Mesendoderm (in vitro differentiated cells): ENCODE results near the gene EGFLAM. TPM values are rescaled to one million over a fixed set of nuclear protein-coding genes. Genes with fewer than 3 reads are reported as not detected.

Experiments used
- DNase-seq: peaks from one replicate; pipeline ENCODE4 v3.0.0; 2013
- H2AK5ac ChIP-seq: 2 replicates; pipeline ENCODE4 v1.6.1; 2013; ENCODE audit warnings: low read length, inconsistent platforms
- H2BK120ac ChIP-seq: 2 replicates; pipeline ENCODE4 v1.6.1; 2013; ENCODE audit warnings: low read depth, mild to moderate bottlenecking, low read length, moderate library complexity, mixed read lengths
- H2BK15ac ChIP-seq: replicated peaks from 2 replicates; pipeline ENCODE4 v1.6.1; 2013; ENCODE audit warnings: low read depth, mild to moderate bottlenecking, moderate library complexity
- H2BK5ac ChIP-seq: 2 replicates; pipeline ENCODE4 v1.6.1; 2013; ENCODE audit warnings: low read length, inconsistent platforms
- H3K18ac ChIP-seq: 2 replicates; pipeline ENCODE4 v1.6.1; 2013; ENCODE audit warnings: mild to moderate bottlenecking, low read length, mixed read lengths
- H3K23ac ChIP-seq: one replicate; pipeline ENCODE4 v1.6.1; 2013; ENCODE audit warnings: low read length
- H3K27ac ChIP-seq: 2 replicates; pipeline ENCODE4 v1.5.1; 2013; ENCODE audit warnings: low read depth, mild to moderate bottlenecking, inconsistent platforms, low read length, moderate library complexity
- H3K27me3 ChIP-seq: 2 replicates; pipeline ENCODE4 v1.6.1; 2013; ENCODE audit warnings: low read length, control low read depth, mild to moderate bottlenecking, inconsistent platforms; ENCODE audit not compliant: insufficient read depth, poor library complexity
- H3K36me3 ChIP-seq: 2 replicates; pipeline ENCODE4 v1.6.1; 2013; ENCODE audit warnings: low read length, inconsistent platforms; ENCODE audit not compliant: control insufficient read depth, insufficient read depth
- H3K4ac ChIP-seq: one replicate; pipeline ENCODE4 v1.6.1; 2013; ENCODE audit warnings: low read depth, mild to moderate bottlenecking, low read length, moderate library complexity
- H3K4me1 ChIP-seq: 2 replicates; pipeline ENCODE4 v1.6.1; 2013; ENCODE audit warnings: low read depth, low read length, inconsistent platforms; ENCODE audit not compliant: control insufficient read depth
- H3K4me2 ChIP-seq: 2 replicates; pipeline ENCODE4 v1.6.1; 2013; ENCODE audit warnings: low read length
- H3K4me3 ChIP-seq: 2 replicates; pipeline ENCODE4 v1.5.1; 2013; ENCODE audit warnings: mild to moderate bottlenecking, low read length
- H3K56ac ChIP-seq: one replicate; pipeline ENCODE4 v1.6.1; 2013; ENCODE audit warnings: low read length
- H3K79me1 ChIP-seq: 2 replicates; pipeline ENCODE4 v1.6.1; 2013; ENCODE audit warnings: low read length, inconsistent platforms
- H3K79me2 ChIP-seq: 2 replicates; pipeline ENCODE4 v1.6.1; 2013; ENCODE audit warnings: mild to moderate bottlenecking, low read length; ENCODE audit not compliant: control insufficient read depth, insufficient read depth
- H3K9ac ChIP-seq: 2 replicates; pipeline ENCODE4 v1.6.1; 2013; ENCODE audit warnings: low read length, inconsistent platforms
- H4K5ac ChIP-seq: one replicate; pipeline ENCODE4 v1.6.1; 2013; ENCODE audit warnings: low read length
- H4K8ac ChIP-seq: one replicate; pipeline ENCODE4 v1.6.1; 2013; ENCODE audit warnings: low read depth, mild to moderate bottlenecking, control low read depth, low read length, moderate library complexity
- WGBS: extraction: QIAGEN DNeasy Blood & Tissue Kit; methylation state at CpG from one replicate; pipeline ENCODE4 v1.1.7; 2013; ENCODE audit warnings: low lambda C conversion rate, missing lambda C conversion rate; ENCODE audit not compliant: insufficient coverage; ENCODE audit errors: extremely low coverage; 5-methylcytosine and 5-hydroxymethylcytosine counted together
- polyA plus RNA-seq, 2 experiments: library from polyadenylated mRNA; stranded (reverse); fragments of 200-250 nt; gene quantifications; one replicate each; pipeline ENCODE4 v1.2.3, GENCODE V29; 2013

The EGFLAM gene
- polyA plus RNA-seq (2013, experiment 1 of 2) = 0.76 TPM
- 0.73 TPM for polyA plus RNA-seq (2013, experiment 2 of 2)

DNA sequence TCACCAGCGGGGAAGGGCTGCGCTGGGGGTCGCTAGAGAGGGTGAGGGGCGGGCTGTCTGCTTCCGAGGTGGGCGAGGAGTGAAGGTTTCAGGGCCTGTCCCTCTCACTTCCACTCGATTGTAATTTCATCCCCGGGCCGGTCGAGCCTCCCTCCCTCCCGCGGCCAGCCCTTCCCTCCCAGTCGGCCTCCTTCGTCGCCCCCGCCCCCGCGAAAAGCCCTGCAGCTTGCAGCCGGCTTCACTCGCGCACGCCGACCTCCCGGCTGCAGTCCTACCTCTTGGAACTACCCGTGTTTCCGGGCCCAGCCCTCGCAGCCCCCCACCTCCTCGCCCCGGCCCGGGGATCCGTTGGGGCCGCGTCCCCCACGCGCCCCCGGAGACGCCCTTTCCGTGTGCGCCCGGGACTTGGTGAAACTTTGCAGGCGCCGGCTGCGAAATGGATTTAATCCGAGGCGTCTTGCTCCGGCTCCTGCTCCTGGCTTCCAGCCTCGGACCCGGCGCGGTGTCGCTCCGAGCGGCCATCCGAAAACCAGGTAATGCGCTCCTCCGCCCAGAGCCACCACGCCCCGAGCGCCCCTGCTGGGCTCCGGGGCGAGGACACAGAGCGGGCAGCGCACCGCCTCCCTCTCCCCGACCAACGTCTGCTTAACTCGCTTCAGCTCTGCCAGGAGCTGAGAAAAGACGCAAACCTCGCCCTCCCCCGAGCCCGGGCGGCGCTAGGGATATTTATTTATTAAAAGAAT lies at the start of gene EGFLAM:
EGFLAM (plus strand) TSS at position 241 of the 743 bp plus-strand sequence; CDS start at position 437, 196 bp downstream.
- H4K5ac ChIP-seq = peak within 1 kb of the TSS; percentile 12
- peak within 1 kb of the TSS; percentile 73 for H2BK120ac ChIP-seq
- H2BK5ac ChIP-seq = peak within 1 kb of the TSS; percentile 33
- H3K79me2 ChIP-seq = no peaks in the 10 kb centered on the region
- no peaks in the 10 kb centered on the region for H3K79me1 ChIP-seq
- peak within 1 kb of the TSS; percentile 31 for H3K27ac ChIP-seq
- H3K4ac ChIP-seq = no peak within 1 kb of the TSS
- H3K4me1 ChIP-seq = peaks cover 8% of the 10 kb centered on the region
- peak within 1 kb of the TSS; percentile 44 for H3K18ac ChIP-seq
- H3K4me3 ChIP-seq = peak within 1 kb of the TSS; percentile 25
- peak within 1 kb of the TSS; percentile 78 for H3K56ac ChIP-seq
- H3K27me3 ChIP-seq = peaks cover 8% of the 10 kb centered on the region
- peak; percentile 88 for DNase-seq
- H3K36me3 ChIP-seq = no peaks in the 10 kb centered on the region
- peak within 1 kb of the TSS; percentile 78 for H3K4me2 ChIP-seq
- H3K9ac ChIP-seq = peak within 1 kb of the TSS; percentile 60
- H2AK5ac ChIP-seq = no peak within 1 kb of the TSS
- no peak within 1 kb of the TSS for H3K23ac ChIP-seq
- no peak within 1 kb of the TSS for H2BK15ac ChIP-seq
- WGBS = no CpG with 5 or more reads among the region's 73 CpGs
- no peak within 1 kb of the TSS for H4K8ac ChIP-seq

DNA sequence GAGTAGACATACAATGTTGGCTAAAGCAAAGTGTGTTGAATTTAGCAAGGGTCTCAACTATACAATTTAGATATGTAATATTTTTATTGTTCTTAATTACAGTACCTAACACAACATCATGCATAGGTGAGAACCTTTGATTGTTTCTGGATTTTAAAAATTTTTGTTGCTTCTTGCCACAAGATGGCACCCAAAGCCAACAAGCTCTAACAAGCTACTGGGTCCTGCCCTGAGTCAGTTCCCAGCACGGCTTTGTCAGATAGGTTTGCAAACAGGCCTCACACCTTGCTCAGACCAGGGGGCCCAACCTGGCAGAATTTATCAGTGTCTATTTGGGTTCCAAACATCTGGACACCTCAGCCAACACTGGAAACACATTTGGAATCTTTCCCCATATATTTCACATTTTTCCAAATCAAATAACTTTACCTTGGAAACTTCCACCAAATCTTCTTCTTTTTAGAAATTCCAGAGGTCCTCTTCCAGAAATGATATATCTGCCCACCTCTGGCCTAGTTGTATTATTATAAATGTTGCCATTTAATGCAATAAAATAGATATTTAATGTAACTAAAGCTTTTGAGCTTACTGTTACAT lies 49.5 kb upstream of the EGFLAM start:
- no peak overlapping the region for H3K27ac ChIP-seq
- H3K27me3 ChIP-seq = no peaks in the 10 kb centered on the region
- H3K79me2 ChIP-seq = no peaks in the 10 kb centered on the region
- H3K9ac ChIP-seq = no peak overlapping the region
- no peak overlapping the region for H2BK5ac ChIP-seq
- DNase-seq = peak; percentile 79
- no peak overlapping the region for H4K5ac ChIP-seq
- H3K79me1 ChIP-seq = no peaks in the 10 kb centered on the region
- H3K36me3 ChIP-seq = no peaks in the 10 kb centered on the region
- no peak overlapping the region for H2AK5ac ChIP-seq
- no peak overlapping the region for H3K4me3 ChIP-seq
- H4K8ac ChIP-seq = no peak overlapping the region
- no peak overlapping the region for H2BK15ac ChIP-seq
- WGBS = no CpG with 5 or more reads among the region's 1 CpG
- no peak overlapping the region for H3K18ac ChIP-seq
- H2BK120ac ChIP-seq = no peak overlapping the region
- no peaks in the 10 kb centered on the region for H3K4me1 ChIP-seq
- no peak overlapping the region for H3K4ac ChIP-seq
- H3K4me2 ChIP-seq = no peak overlapping the region
- no peak overlapping the region for H3K23ac ChIP-seq
- H3K56ac ChIP-seq = no peak overlapping the region

DNA sequence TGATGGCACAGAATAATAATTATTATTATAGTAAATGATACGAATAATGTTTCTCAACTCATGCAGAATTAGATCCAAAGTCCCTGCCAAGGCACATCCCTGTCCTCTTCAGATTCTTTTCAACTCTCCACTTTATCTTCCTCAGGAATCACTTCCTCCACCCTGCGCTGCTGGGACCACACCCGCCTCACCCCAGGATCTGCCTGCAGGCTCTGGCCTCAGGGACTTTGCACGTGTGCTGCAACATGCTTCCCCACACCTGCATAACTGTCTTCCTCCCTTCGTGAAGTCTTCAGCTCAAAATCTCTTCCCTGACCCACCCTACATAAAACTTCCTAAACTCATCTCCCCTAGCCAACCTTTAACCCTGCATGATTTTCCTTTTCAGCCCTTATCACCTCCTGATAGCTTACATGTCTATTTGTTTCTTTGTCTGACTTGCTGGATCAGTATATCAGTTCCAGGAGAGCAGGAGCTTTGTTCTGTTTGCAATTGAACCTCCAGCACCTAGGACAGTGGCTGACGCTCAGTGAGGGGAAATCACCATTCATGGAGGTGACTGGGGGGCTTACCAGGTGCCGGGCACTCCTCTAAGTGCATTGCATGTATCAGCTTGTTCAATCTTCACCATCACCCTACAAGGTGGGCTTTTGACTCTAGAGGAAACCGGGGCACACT lies 47.5 kb upstream of the EGFLAM start:
- WGBS = no CpG with 5 or more reads among the region's 8 CpGs
- no peak overlapping the region for H3K27ac ChIP-seq
- H3K79me1 ChIP-seq = no peaks in the 10 kb centered on the region
- H3K56ac ChIP-seq = no peak overlapping the region
- H3K36me3 ChIP-seq = no peaks in the 10 kb centered on the region
- H4K5ac ChIP-seq = no peak overlapping the region
- no peak overlapping the region for H2BK5ac ChIP-seq
- H3K4me1 ChIP-seq = no peaks in the 10 kb centered on the region
- no peak overlapping the region for H2AK5ac ChIP-seq
- no peak overlapping the region for H3K4me2 ChIP-seq
- H3K4ac ChIP-seq = no peak overlapping the region
- no peak overlapping the region for H2BK120ac ChIP-seq
- H2BK15ac ChIP-seq = no peak overlapping the region
- no peak overlapping the region for H3K9ac ChIP-seq
- no peaks in the 10 kb centered on the region for H3K79me2 ChIP-seq
- H3K4me3 ChIP-seq = no peak overlapping the region
- H3K18ac ChIP-seq = no peak overlapping the region
- no peak for DNase-seq
- no peaks in the 10 kb centered on the region for H3K27me3 ChIP-seq
- H4K8ac ChIP-seq = no peak overlapping the region
- no peak overlapping the region for H3K23ac ChIP-seq

DNA sequence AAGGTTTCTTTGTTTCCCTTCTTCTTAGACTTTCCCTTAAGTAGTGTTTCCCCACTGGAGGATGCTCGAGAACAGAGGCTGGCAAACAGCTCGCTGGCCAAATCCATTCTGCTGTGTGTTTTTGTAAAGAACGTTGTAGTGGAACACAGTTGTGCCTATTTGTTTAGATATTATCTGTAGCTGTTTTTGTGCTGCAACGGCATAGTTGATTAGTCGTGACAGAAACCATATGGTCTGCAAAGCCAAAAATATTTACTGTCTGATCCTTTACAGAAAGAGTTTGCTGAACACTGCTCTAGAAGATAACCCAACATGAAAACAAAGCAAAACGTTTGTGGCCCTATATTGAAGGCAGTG lies 47.0 kb upstream of the EGFLAM start:
- no peak overlapping the region for H4K5ac ChIP-seq
- no peak overlapping the region for H3K4me3 ChIP-seq
- WGBS = no CpG with 5 or more reads among the region's 6 CpGs
- H2BK120ac ChIP-seq = no peak overlapping the region
- H3K4me2 ChIP-seq = no peak overlapping the region
- H2AK5ac ChIP-seq = no peak overlapping the region
- H3K4me1 ChIP-seq = no peaks in the 10 kb centered on the region
- no peak overlapping the region for H3K23ac ChIP-seq
- H3K27me3 ChIP-seq = no peaks in the 10 kb centered on the region
- H3K79me1 ChIP-seq = no peaks in the 10 kb centered on the region
- H2BK15ac ChIP-seq = no peak overlapping the region
- DNase-seq = no peak
- no peaks in the 10 kb centered on the region for H3K36me3 ChIP-seq
- H3K56ac ChIP-seq = no peak overlapping the region
- H3K9ac ChIP-seq = no peak overlapping the region
- H3K27ac ChIP-seq = no peak overlapping the region
- no peaks in the 10 kb centered on the region for H3K79me2 ChIP-seq
- H4K8ac ChIP-seq = no peak overlapping the region
- H3K4ac ChIP-seq = no peak overlapping the region
- H2BK5ac ChIP-seq = no peak overlapping the region
- H3K18ac ChIP-seq = no peak overlapping the region

DNA sequence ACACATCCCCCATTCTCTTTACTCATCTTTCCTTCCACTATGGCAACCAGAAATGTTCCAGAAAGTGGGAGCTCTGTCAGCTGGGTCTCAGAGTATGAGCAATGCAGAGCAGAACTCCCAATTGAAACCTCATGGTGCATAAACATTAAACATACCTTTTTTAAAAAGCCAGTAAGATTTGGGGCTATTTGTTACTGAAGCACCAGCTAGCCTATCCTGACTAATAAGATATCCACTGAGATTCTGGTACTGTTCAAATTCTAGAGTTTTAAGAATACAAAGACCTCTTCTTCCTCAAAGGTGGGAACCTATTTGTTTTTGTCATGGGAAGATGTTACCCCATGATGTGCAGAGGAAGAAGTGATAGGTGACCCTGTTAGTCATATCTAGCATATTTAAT lies 46.1 kb upstream of the EGFLAM start:
- H3K4ac ChIP-seq = no peak overlapping the region

More for the DNA sequence above, 46.1 kb upstream of the EGFLAM start:
- H3K23ac ChIP-seq = no peak overlapping the region
- no peak overlapping the region for H4K5ac ChIP-seq
- no peaks in the 10 kb centered on the region for H3K36me3 ChIP-seq
- no peak overlapping the region for H2BK120ac ChIP-seq
- H3K79me2 ChIP-seq = no peaks in the 10 kb centered on the region
- H3K4me1 ChIP-seq = no peaks in the 10 kb centered on the region
- H2AK5ac ChIP-seq = no peak overlapping the region
- no peak overlapping the region for H2BK15ac ChIP-seq
- no peak overlapping the region for H3K4me3 ChIP-seq
- H3K56ac ChIP-seq = no peak overlapping the region
- no peak overlapping the region for H3K27ac ChIP-seq
- no peak overlapping the region for H2BK5ac ChIP-seq
- no peak overlapping the region for H4K8ac ChIP-seq
- no peaks in the 10 kb centered on the region for H3K79me1 ChIP-seq
- no peak for DNase-seq
- H3K9ac ChIP-seq = no peak overlapping the region
- H3K18ac ChIP-seq = no peak overlapping the region
- H3K27me3 ChIP-seq = no peaks in the 10 kb centered on the region
- H3K4me2 ChIP-seq = no peak overlapping the region
